GM18870 (cell line): ENCODE results near the gene MCCC2.
"Not testable (repeated sequence)": the region's sequence is repeated elsewhere in the genome, so short reads cannot be mapped to it uniquely, and the experiment has no call there.

ENCODE experiments used
- ATAC-seq: cut with Tn5 transposase; IDR thresholded peaks from one replicate; pipeline ENCODE4 v1.9.1; 2021; ENCODE audit warnings: moderate library complexity; ENCODE audit not compliant: unreplicated experiment

Gene MCCC2

GRCh38 chr5:71596169-71596568 lies 9.0 kb downstream of the MCCC2 start:
- no peak for ATAC-seq

- ATAC-seq: no peak
Observed at GRCh38 chr5:71597001-71597400, 9.9 kb downstream of the MCCC2 start.

GRCh38 chr5:71600783-71601182 lies 13.6 kb downstream of the MCCC2 start:
- no peak for ATAC-seq

- peak; percentile 80 for ATAC-seq
Observed at GRCh38 chr5:71601222-71602026, 14.3 kb downstream of the MCCC2 start.

GRCh38 chr5:71609916-71610315 lies 22.8 kb downstream of the MCCC2 start:
- ATAC-seq: not testable (repeated sequence)

- no peak for ATAC-seq
Observed at GRCh38 chr5:71615809-71616208, 28.7 kb downstream of the MCCC2 start.

- ATAC-seq: no peak
Observed at GRCh38 chr5:71620630-71621029, 33.5 kb downstream of the MCCC2 start.

- ATAC-seq: no peak
Observed at GRCh38 chr5:71621268-71621667, 34.1 kb downstream of the MCCC2 start.

- no peak for ATAC-seq
Observed at GRCh38 chr5:71621741-71622140, 34.6 kb downstream of the MCCC2 start.

- ATAC-seq: no peak
Observed at GRCh38 chr5:71623221-71623794, 36.2 kb downstream of the MCCC2 start.

GRCh38 chr5:71629950-71630349 lies 42.8 kb downstream of the MCCC2 start:
- no peak for ATAC-seq

- ATAC-seq: no peak
Observed at GRCh38 chr5:71631070-71631469, 43.9 kb downstream of the MCCC2 start.

GRCh38 chr5:71632168-71632567 lies 45.0 kb downstream of the MCCC2 start:
- ATAC-seq: no peak

- no peak for ATAC-seq
Observed at GRCh38 chr5:71633255-71634155, 46.4 kb downstream of the MCCC2 start.

- ATAC-seq: no peak
Observed at GRCh38 chr5:71637133-71637532, 50.0 kb downstream of the MCCC2 start.

GRCh38 chr5:71640408-71640807 lies 53.3 kb downstream of the MCCC2 start:
- ATAC-seq: no peak

GRCh38 chr5:71645030-71645429 lies 57.9 kb downstream of the MCCC2 start:
- ATAC-seq: no peak

- ATAC-seq: not testable (repeated sequence)
Observed at GRCh38 chr5:71650940-71651339, 63.8 kb downstream of the MCCC2 start.

- ATAC-seq: no peak
Observed at GRCh38 chr5:71651579-71651978, 64.4 kb downstream of the MCCC2 start.

GRCh38 chr5:71652349-71652748 lies 65.2 kb downstream of the MCCC2 start:
- ATAC-seq: no peak

- ATAC-seq: no peak
Observed at GRCh38 chr5:71652803-71653543, 65.8 kb downstream of the MCCC2 start.
